Measurements from ENCODE around the gene CLDN10. TPM values are rescaled to one million over a fixed set of nuclear protein-coding genes. Genes with fewer than 3 reads are reported as not detected.

Gene CLDN10
- total and polyA plus RNA-seq, 11 donors: 0.12 to 0.52 (median 0.29) TPM; not detected in 7

- ATAC-seq: peak; percentile 96 to 99 (median 98)
Observed at GRCh38 chr13:95540888-95541287, 11.6 kb upstream of the CLDN10 start.

DNA sequence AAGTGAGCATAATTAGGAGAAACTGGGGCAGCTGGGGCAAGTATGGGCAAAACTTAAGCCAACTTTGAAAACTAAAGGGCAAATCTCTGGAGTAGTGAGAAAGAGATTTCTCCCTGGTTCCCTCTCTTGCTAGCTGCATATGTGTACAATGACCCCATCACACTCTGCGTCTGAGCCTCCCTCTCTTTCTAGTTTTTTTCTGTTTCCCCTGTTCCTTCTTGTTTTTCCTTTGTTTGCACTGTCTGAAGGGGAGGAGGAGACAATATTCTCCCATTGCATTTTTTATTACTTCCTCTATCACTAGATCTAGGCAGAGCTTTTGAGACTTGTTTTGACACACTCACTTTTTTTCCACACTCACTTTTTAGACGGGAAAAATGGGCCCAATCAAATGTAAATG, 11.2 kb upstream of the CLDN10 start:
- no peaks in the 10 kb centered on the region for H3K36me3 ChIP-seq
- peaks cover 0 to 13% (median 5%) of the 10 kb centered on the region in 12 donors for H3K4me1 ChIP-seq
- WGBS, 4 donors: 50 to 66% (median 59%) methylated on average over 2 of the region's 2 CpGs
- ATAC-seq (peak in 1 of 4 donors; percentile 18), DNase-seq (no peak)
- H3K4me3 ChIP-seq: no peak overlapping the region
- H3K9me3 ChIP-seq: no peaks in the 10 kb centered on the region
- TF ChIP-seq POLR2A (IDR thresholded peaks at IDR 0.05) (no peak), CTCF (IDR thresholded peaks at IDR 0.05) (no peak)
- H3K27me3 ChIP-seq: peaks cover 0 to 11% (median 0%) of the 10 kb centered on the region in 9 donors
- peak overlapping the region in 1 of 12 donors; percentile 21 for H3K27ac ChIP-seq
- intact Hi-C loops (cut with DNase I): no loop called here

More at GRCh38 chr13:95540888-95541287, 11.6 kb upstream of the CLDN10 start:
- intact Hi-C loops (cut with DNase I): no loop called here
- H3K4me1 ChIP-seq: peaks cover 0 to 13% (median 5%) of the 10 kb centered on the region in 12 donors
- 3 to 17% (median 10%) methylated on average over 6 of the region's 6 CpGs for WGBS, 4 donors
- H3K9me3 ChIP-seq: no peaks in the 10 kb centered on the region
- H3K27me3 ChIP-seq: peaks cover 0 to 7% (median 0%) of the 10 kb centered on the region in 9 donors
- DNase-seq: peak in 4 of 5 donors; percentile 54 to 68 (median 64)
- H3K36me3 ChIP-seq: no peaks in the 10 kb centered on the region
- H3K27ac ChIP-seq: peak overlapping the region in 1 of 12 donors; percentile 21
- H3K4me3 ChIP-seq: no peak overlapping the region
- TF ChIP-seq CTCF (IDR thresholded peaks at IDR 0.05) (no peak), POLR2A (IDR thresholded peaks at IDR 0.05) (no peak)

DNA sequence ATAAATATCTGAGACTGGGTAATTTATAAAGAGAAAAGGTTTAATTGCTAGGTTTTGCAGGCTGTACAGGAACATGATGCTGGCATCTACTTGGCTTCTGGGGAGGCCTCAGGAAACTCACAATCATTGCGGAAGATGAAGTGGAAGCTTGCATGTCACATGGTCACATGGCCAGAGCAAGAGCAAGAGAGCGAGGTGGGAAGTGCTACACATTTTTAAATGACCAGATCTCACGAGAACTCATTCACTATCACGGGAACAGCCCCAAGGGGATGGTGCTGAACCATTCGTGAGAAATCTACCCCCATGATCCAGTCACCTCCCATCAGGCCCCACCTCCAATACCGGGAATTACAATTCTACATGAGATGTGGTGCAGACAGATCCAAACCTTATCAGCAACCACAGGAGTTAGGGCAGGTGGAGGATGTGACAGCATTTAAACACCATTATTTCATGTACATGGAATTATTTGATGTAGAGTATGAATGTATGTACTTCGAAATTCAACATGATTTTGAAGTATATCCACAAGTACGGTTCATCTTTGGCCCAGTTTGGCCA, 10.5 kb upstream of the CLDN10 start:
- no peak for ATAC-seq
- Histone ChIP-seq H3K9me3 (no peaks in the 10 kb centered on the region), H3K27ac (no peak overlapping the region), H3K36me3 (no peaks in the 10 kb centered on the region), H3K27me3 (peaks cover 0 to 16% (median 0%) of the 10 kb centered on the region in 9 donors), H3K4me3 (no peak overlapping the region), H3K4me1 (peaks cover 0 to 13% (median 5%) of the 10 kb centered on the region in 12 donors)
- no peak for DNase-seq
- intact Hi-C loops (cut with DNase I): no loop called here
- TF ChIP-seq POLR2A (IDR thresholded peaks at IDR 0.05) (no peak), CTCF (IDR thresholded peaks at IDR 0.05) (no peak)
- 80 to 85% (median 81%) methylated on average over 8 of the region's 8 CpGs for WGBS, 4 donors

- DNase-seq (no peak), ATAC-seq (no peak)
- H3K4me3 ChIP-seq: no peak overlapping the region
- 68 to 71% (median 69%) methylated on average over 2 of the region's 2 CpGs for WGBS, 4 donors
- H3K9me3 ChIP-seq: no peaks in the 10 kb centered on the region
- no peak overlapping the region for H3K27ac ChIP-seq
- peaks cover 0 to 13% (median 5%) of the 10 kb centered on the region in 12 donors for H3K4me1 ChIP-seq
- intact Hi-C loops (cut with DNase I): no loop called here
- peaks cover 0 to 33% (median 4%) of the 10 kb centered on the region in 9 donors for H3K27me3 ChIP-seq
- TF ChIP-seq CTCF (IDR thresholded peaks at IDR 0.05) (no peak), POLR2A (IDR thresholded peaks at IDR 0.05) (no peak)
- H3K36me3 ChIP-seq: no peaks in the 10 kb centered on the region
Observed at GRCh38 chr13:95544293-95544692, 8.2 kb upstream of the CLDN10 start.
